Measurements from ENCODE around the gene FBXO46. TPM values are rescaled to one million over a fixed set of nuclear protein-coding genes. Genes with fewer than 3 reads are reported as not detected.

FBXO46 gene
- total and polyA plus RNA-seq, 2 of the 13 experiments (the other 11 are each of a cell fraction or from before 2014, with no cell fraction given) = 6.2 to 6.4 TPM

DNA sequence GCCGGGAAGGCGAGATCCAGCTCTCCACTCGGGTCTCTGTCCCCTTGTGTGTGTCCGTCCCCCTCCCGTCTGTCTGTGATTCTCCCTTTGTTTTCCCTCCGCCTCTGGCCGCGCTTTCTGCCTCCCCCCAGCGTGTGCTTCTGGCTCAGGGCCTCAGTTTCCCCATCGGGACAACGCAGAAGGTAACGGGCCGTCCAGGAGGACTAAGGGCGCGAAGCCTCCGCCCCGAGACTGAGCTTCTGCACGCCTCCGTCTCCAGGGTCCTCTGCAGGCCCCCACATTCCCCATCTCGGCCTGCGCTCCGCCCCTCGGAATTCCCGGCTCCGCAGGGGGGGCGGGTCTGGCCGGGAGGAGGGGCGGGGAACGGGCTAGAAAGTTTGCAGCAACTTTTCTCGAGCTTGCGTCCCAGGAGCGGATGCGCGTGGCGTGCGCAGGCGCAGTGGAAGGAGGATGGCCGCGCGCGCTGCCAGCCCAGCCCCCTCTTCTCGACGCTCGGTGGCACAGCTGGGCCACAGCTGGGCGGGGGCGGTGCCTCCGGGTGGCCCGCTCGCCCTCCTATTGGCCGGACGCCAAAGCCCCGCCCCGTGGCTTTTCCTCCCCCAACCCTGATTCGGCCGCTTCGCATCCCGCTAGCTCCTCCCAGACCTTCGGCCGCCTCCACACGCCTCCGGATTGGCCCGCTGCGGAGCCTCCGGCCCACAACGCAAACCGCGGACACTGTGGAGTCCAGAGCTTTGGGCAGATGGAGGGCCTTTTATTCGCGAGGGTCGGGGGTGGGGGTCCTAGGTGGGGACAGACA is 38.5 kb upstream of the FBXO46 start, which contains the start of gene SIX5:
SIX5 (minus strand) TSS at position 269 of the 799 bp plus-strand sequence. CDS start 408 bp downstream, outside the sequence.
- H3K4me3 ChIP-seq (replicated peaks in 1 of 3; ENCODE audit: insufficient read depth in 1 of 3, low read depth in 2 of 3, low read length in 3 of 3) = peak within 1 kb of the TSS; percentile 75 to 87 (median 76)
- H3K4me1 ChIP-seq (ENCODE audit: insufficient read depth, low read length) = peaks cover 16% of the 10 kb centered on the region
- no peaks in the 10 kb centered on the region for H3K27me3 ChIP-seq (ENCODE audit: control insufficient read depth in 1 of 2, insufficient read depth in 2 of 2, low read length in 2 of 2)
- H3K9me3 ChIP-seq (ENCODE audit: low read length) = no peaks in the 10 kb centered on the region
- FAIRE-seq = peak; percentile 70
- H2AFZ ChIP-seq (ENCODE audit: low read length) = no peak within 1 kb of the TSS
- DNase-seq (ENCODE audit: low spot score) = peak; percentile 95
- WGBS (ENCODE audit: low lambda C conversion rate) = 0% methylated on average over 22 of the region's 70 CpGs
- no peaks in the 10 kb centered on the region for H4K20me1 ChIP-seq (ENCODE audit: insufficient read depth, low read length)
- peak; percentile 68 for ATAC-seq
- no peaks in the 10 kb centered on the region for H3K36me3 ChIP-seq (replicated peaks in 1 of 2; ENCODE audit: control insufficient read depth in 1 of 2, insufficient read depth in 2 of 2, low read length in 2 of 2)
- ChIA-PET CTCF (ENCODE audit: low intra/inter-chr PET ratio, low total read pairs) (interaction anchor here (1.2 to 2.4 kb wide), 2 partner anchors 10 to 30 kb away, joined by 3 to 17 read pairs; no protein-coding TSS in a partner anchor), POLR2A (interaction anchor here (0.6 to 4.7 kb wide), 35 partner anchors 8 to 833 kb away, joined by 3 to 94 read pairs (median 6); partner anchors contain the start of genes DMPK, DMWD, FBXO46 and FOXA3)
- peak within 1 kb of the TSS; percentile 91 for H3K27ac ChIP-seq (ENCODE audit: extremely low read length, insufficient read depth, low read length)
- BruUV-seq (replicated peaks) = no TSS peak
- H3K9ac ChIP-seq (ENCODE audit: insufficient read depth, low read depth, low read length) = peak within 1 kb of the TSS; percentile 91
- H3K79me2 ChIP-seq (ENCODE audit: insufficient read depth, low read length) = peaks cover 3% of the 10 kb centered on the region
- peak within 1 kb of the TSS; percentile 99 for H3K4me2 ChIP-seq (ENCODE audit: low read depth, low read length)
- intact Hi-C loops (cut with micrococcal nuclease; ENCODE audit: unreplicated experiment) (loop anchor here (2.0 to 5.0 kb wide), 2 partner anchors 37 to 76 kb away; partner anchors contain the start of genes FBXO46, MEIOSIN and QPCTL), in situ Hi-C loops (cut with HindIII; ENCODE audit: extremely low pct_ligation_motif_present, low pct_unique_long_range_greater_than_20kb) (no loop called here)
- TF ChIP-seq ZBTB21 (CRISPR knock-in tag; IDR thresholded peaks at IDR 0.05) (no peak), NPAS2 (CRISPR knock-in tag; IDR thresholded peaks at IDR 0.05; ENCODE audit: borderline replicate concordance) (no peak), ZNF432 (CRISPR knock-in tag; IDR thresholded peaks at IDR 0.05; ENCODE audit: borderline replicate concordance) (no peak), ZBTB7A (CRISPR knock-in tag; IDR thresholded peaks at IDR 0.05) (no peak; the same call in 1 of the 2 replicates), SCMH1 (CRISPR knock-in tag; IDR thresholded peaks at IDR 0.05; ENCODE audit: borderline replicate concordance) (no peak), TCF7 (IDR thresholded peaks at IDR 0.05; ENCODE audit: low read depth) (no peak), FLYWCH1 (CRISPR knock-in tag; IDR thresholded peaks at IDR 0.05) (no peak), ZSCAN29 (CRISPR knock-in tag; conservative IDR thresholded peaks at IDR 0.05) (0 out of 2 replicates have a peak, but pooled peaks have one; percentile 20), KLF13 (CRISPR knock-in tag; IDR thresholded peaks at IDR 0.05) (no peak), RBFOX2 (IDR thresholded peaks at IDR 0.05; ENCODE audit: low read depth, low read length) (peak; percentile 82), SIN3B (IDR thresholded peaks at IDR 0.05; ENCODE audit: low read length) (no peak), ZNF354B (CRISPR knock-in tag; IDR thresholded peaks at IDR 0.05) (no peak), PCBP1 (IDR thresholded peaks at IDR 0.05; ENCODE audit: borderline replicate concordance, low read depth, low read length) (peak; percentile 87; the same call in 1 of the 2 replicates)
- TF ChIP-seq, protein P1, sequence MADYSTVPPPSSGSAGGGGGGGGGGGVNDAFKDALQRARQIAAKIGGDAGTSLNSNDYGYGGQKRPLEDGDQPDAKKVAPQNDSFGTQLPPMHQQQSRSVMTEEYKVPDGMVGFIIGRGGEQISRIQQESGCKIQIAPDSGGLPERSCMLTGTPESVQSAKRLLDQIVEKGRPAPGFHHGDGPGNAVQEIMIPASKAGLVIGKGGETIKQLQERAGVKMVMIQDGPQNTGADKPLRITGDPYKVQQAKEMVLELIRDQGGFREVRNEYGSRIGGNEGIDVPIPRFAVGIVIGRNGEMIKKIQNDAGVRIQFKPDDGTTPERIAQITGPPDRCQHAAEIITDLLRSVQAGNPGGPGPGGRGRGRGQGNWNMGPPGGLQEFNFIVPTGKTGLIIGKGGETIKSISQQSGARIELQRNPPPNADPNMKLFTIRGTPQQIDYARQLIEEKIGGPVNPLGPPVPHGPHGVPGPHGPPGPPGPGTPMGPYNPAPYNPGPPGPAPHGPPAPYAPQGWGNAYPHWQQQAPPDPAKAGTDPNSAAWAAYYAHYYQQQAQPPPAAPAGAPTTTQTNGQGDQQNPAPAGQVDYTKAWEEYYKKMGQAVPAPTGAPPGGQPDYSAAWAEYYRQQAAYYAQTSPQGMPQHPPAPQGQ (CRISPR knock-in tag; IDR thresholded peaks at IDR 0.05; ENCODE audit: borderline replicate concordance) = no peak
- TF ChIP-seq, protein P2, sequence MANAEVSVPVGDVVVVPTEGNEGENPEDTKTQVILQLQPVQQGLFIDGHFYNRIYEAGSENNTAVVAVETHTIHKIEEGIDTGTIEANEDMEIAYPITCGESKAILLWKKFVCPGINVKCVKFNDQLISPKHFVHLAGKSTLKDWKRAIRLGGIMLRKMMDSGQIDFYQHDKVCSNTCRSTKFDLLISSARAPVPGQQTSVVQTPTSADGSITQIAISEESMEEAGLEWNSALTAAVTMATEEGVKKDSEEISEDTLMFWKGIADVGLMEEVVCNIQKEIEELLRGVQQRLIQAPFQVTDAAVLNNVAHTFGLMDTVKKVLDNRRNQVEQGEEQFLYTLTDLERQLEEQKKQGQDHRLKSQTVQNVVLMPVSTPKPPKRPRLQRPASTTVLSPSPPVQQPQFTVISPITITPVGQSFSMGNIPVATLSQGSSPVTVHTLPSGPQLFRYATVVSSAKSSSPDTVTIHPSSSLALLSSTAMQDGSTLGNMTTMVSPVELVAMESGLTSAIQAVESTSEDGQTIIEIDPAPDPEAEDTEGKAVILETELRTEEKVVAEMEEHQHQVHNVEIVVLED (CRISPR knock-in tag; IDR thresholded peaks at IDR 0.05; ENCODE audit: borderline replicate concordance) = peak; percentile 91
- TF ChIP-seq, protein P3, sequence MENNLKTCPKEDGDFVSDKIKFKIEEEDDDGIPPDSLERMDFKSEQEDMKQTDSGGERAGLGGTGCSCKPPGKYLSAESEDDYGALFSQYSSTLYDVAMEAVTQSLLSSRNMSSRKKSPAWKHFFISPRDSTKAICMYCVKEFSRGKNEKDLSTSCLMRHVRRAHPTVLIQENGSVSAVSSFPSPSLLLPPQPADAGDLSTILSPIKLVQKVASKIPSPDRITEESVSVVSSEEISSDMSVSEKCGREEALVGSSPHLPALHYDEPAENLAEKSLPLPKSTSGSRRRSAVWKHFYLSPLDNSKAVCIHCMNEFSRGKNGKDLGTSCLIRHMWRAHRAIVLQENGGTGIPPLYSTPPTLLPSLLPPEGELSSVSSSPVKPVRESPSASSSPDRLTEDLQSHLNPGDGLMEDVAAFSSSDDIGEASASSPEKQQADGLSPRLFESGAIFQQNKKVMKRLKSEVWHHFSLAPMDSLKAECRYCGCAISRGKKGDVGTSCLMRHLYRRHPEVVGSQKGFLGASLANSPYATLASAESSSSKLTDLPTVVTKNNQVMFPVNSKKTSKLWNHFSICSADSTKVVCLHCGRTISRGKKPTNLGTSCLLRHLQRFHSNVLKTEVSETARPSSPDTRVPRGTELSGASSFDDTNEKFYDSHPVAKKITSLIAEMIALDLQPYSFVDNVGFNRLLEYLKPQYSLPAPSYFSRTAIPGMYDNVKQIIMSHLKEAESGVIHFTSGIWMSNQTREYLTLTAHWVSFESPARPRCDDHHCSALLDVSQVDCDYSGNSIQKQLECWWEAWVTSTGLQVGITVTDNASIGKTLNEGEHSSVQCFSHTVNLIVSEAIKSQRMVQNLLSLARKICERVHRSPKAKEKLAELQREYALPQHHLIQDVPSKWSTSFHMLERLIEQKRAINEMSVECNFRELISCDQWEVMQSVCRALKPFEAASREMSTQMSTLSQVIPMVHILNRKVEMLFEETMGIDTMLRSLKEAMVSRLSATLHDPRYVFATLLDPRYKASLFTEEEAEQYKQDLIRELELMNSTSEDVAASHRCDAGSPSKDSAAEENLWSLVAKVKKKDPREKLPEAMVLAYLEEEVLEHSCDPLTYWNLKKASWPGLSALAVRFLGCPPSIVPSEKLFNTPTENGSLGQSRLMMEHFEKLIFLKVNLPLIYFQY (CRISPR knock-in tag; IDR thresholded peaks at IDR 0.05; ENCODE audit: borderline replicate concordance) = no peak; the same call in 1 of the 2 replicates
